Kidney capillary endothelial cell (primary cell): ENCODE results near the gene PTPRN2.

Source experiments
- DNase-seq: peaks from one replicate; pipeline ENCODE4 v3.0.0-alpha.2; 2018; ENCODE audit warnings: low spot score

PTPRN2 gene

DNA sequence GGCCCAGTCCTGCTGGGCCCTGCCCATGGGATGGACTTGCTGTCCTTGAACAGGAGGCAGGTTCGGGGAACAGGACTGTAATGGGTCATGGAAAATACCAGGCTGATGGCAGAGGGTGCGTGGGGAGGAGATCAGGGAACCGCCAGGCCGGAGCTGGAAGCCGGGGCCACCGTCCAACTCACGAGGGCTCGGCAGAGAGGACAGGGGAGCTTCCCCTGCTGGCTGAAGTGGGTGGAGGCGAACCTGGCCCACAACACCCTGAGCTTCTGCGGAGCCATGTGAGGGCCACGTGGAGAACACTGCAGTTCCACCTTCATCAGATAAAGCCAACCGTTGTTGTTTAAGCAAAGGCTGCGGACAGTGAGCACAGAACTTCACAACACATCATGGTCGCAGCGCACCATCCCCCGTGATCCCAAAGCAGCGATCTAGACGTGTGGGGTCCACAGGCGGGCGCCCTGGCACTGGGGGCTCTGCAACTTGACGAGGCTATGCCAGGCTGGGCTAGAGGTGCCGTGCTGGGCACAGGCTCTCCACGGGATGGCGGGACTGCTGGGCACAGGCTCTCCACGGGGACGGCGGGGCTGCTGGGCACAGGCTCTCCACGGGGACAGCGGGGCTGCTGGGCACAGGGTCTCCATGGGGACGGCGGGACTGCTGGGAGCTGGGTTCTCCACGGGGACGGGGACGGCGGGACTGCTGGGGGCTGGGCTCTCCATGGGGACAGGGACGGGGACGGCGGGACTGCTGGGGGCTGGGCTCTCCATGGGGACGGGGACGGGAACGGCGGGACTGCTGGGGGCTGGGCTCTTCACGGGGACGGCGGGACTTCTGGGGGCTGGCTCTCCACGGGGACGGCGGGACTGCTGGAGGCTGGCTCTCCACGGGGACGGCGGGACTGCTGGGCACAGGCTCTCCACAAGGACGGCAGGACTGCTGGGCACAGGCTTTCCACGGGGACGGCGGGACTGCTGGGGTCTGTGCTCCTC lies 777.5 kb downstream of the PTPRN2 start:
- DNase-seq: no peak

- DNase-seq: no peak
These were observed 778.3 kb downstream of the PTPRN2 start for GRCh38 chr7:157809154-157809862.

- no peak for DNase-seq
These were observed 779.6 kb downstream of the PTPRN2 start for GRCh38 chr7:157808042-157808441.

GRCh38 chr7:157807510-157807909 lies 780.1 kb downstream of the PTPRN2 start:
- DNase-seq: peak; percentile 4

DNA sequence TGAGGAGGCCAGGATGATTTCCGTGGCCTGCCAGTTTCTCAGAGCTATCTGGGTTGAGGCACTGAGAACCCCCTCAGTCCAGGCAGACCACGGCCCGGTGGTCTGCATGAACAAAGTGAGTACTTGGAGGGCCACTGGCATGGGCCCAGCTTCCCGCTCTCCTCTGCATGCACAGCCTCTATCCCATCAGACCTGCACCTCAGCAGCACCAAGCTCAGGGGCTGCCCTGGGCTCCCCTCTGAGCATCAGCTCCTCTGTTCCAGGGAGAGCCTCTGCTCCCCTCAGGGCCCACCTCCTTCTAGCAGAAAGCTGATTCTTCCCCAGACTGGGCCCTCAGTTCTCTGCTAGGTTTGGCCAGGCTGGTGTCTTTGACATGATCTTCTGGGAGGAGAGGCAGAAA lies 780.9 kb downstream of the PTPRN2 start:
- no peak for DNase-seq

GRCh38 chr7:157805713-157806112 lies 781.9 kb downstream of the PTPRN2 start:
- no peak for DNase-seq

DNA sequence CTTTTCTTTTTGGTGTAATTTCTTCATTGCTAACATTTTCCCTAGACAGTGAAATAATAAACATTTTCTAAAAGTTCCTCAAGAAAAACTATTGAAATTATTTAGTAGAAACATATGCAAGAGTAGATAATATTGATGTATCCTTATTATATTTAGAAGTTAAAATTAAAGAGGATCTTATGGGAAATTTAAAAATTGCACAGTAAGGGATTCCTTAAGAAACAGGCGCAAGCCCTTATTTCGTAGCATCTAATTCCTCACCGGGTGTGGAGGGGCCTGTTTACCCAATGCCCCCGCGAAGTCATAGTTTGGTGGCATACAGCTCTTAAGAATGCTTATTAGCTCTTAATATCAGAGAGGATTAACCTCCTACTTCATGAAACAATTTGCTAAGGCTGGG lies 783.7 kb downstream of the PTPRN2 start:
- DNase-seq: no peak

- DNase-seq: no peak
These were observed 785.5 kb downstream of the PTPRN2 start for GRCh38 chr7:157801971-157802675.

- no peak for DNase-seq
These were observed 786.5 kb downstream of the PTPRN2 start for GRCh38 chr7:157801113-157801512.

DNA sequence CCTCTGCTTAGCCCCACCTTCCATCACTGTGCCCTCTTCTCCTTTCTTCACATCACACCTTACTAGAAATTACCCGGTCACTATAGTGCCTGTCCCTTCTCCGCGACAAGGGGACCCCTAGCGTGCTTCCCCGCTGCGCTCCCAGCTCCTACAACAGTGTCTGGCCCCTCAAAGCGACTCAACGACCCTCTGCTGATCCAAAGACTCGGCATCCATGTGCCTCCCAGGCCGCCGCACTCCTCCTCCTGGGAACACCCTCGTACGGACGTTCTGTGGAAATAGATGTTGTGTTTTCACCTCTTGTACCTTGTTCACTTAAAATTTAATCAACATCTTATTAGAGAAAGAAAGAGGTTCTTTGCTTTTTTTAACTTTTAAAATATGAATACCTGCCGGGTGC lies 787.3 kb downstream of the PTPRN2 start:
- DNase-seq: no peak

- no peak for DNase-seq
These were observed 788.4 kb downstream of the PTPRN2 start for GRCh38 chr7:157799076-157799685.

DNA sequence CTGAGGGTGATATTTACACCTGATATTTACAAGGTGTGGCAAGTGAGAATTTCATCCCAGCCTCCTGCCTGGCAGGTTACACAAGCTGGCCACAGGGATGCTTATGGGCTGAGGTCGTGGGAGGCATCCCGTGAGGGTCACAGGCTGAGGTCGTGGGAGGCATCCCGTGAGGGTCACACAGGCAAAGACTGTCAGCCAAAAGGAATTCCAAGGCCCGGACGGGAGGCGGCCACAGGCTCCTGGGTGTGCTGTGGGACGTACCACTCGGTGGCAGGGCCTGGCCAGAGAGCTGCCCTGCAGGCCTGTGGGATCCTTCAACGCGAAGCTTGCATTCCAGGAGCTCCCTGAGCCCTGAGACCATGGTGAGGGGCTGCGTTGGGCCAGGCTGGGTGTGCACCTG lies 790.3 kb downstream of the PTPRN2 start:
- no peak for DNase-seq

- DNase-seq: no peak
These were observed 790.8 kb downstream of the PTPRN2 start for GRCh38 chr7:157796846-157797245.

DNA sequence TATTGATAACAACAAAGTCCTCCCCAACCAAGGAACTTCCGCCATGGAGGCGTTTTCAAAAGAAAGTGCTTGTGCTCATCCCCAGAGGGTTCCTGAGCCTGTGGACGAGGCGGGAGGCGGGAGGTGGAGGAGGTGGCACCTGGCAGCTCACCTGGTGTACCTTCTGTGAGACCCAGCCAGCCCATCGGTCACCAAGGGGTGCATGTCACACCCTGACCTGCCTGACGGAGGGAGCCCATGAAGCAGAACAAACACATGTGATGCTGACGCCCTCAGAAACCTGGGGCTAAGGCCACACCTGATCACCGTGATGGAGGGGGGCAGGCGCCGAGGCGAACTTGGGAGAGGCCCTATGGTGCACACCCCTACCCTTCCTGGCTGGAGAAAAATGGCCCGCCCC lies 792.0 kb downstream of the PTPRN2 start:
- DNase-seq: no peak

- no peak for DNase-seq
These were observed 792.4 kb downstream of the PTPRN2 start for GRCh38 chr7:157795199-157795598.

GRCh38 chr7:157794746-157795065 lies 792.9 kb downstream of the PTPRN2 start:
- no peak for DNase-seq

DNA sequence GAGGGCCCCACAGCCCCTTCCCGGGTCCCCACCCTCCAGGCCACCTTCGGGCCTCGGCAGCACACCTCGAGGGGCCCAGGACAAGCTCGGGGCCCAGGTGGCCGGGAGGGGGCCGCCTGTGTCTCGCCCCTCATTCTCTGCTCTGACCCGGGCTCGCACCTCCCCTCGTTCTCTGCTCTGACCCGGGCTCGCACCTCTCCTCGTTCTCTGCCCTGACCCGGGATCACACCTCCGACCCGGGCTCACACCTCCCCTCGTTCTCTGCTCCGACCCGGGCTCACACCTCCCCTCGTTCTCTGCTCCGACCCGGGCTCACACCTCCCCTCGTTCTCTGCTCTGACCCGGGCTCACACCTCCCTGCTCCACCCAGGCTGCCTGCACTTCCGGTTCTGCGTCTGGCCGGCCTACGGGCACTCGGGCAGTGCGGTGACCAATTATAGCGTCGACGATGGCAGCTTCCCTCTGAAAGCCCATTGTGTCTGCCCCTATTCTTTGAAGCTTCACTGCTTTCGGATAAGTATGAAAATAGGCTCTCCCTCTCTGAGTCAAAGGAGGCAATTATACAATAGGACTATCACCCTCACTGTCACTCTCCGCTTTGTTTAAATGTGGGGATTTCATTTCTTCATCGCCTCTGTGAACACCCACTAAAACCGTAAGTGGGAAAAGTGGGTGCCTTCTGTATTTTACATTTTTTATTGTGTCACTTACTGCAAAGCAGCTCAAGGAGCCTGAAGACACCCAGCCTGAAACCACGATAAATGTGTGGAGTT lies 793.5 kb downstream of the PTPRN2 start:
- DNase-seq: no peak

DNA sequence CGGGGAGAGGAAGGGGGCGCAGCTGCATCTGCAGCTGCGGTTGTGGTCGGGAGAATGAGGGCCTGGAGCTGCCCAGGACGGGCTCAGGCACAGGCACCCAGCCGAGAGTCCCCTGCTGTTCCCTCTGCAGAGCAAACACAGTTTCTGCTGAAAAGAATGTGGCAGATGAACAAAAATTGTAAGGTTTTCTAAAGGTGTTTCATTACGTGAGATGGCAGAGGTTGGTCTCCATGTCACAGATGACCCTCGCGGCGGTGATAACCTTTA lies 794.6 kb downstream of the PTPRN2 start:
- DNase-seq: no peak

DNA sequence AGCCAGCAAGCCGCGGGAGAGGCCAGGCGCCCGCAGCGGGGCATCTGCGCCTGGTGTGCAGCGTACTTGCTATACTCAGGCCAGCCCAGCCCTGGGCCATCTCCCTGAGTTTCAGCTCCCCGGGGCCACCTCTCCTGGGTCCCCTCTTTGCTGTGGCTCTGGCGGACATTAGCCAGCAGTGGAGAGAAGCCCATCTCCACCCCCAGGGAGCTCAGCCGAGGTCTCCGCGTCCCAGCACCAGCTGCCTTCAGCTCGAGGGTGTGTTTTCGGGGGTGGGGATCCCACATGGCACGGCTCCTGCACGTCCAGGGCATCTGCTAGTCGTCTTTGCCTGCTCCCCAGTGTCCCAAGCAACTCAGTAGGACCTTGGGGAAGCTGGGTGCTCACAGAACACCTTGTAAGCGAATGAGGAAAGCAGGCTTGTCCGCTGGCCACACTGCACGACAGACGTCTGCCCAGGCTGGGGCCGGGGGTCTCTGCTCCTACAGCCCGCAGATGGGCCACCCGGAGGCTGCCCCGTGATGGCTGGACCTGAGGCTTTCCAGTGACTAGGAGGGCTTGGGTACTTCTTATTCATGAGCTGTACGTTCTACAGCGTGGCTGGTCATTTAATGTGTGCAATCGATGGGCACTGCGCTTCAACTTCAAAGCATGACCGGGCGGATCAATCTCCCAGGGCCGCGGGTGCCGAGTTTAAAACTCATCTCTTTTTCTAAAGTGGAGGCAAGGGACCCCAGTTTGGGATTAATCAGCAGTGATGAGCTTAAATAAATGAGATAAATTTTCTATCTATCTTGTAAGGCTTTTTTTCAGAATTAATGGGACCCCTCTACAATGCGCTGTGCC lies 795.2 kb downstream of the PTPRN2 start:
- DNase-seq: no peak

DNA sequence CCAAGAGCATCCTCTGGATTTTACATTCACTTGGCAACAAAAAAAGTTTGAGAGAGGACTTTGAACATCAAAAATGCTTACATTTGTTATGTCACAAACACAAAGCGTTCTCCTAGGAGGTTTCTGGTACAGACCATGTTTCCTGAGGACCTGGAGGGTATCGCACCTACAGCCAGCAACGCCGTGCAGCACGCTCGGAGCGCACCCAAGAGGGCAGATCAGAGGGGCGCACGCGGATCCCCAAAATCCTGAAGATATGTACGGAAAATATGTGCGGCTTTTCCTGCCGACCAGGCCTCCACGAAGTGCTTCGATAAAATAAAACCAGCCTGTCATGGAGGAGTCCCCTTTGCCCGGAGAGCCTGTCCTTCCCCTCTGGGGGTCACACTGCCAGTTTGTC lies 796.0 kb downstream of the PTPRN2 start:
- DNase-seq: no peak

DNA sequence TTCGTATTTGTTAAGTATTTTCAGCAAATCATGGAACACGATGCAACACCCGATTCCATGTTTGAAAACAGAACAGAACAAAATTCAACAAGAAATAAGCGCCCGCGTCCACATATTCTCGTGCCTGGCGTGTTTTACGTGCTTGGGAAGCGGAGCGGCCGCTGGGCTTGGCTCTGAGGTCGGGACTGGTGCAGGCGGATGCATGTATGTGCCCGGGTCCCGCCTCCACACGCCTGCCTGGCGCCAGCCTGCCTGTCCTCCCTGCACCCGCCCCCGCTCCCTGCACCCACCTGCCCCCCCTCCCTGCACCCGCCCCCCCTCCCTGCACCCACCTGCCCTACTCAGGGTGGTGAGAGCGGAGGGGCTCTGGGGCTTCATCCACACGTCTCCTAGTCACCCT lies 796.4 kb downstream of the PTPRN2 start:
- no peak for DNase-seq
